Neuron (in vitro differentiated cells): ENCODE results near the gene SAMHD1.
"Not testable (repeated sequence)": the region's sequence is repeated elsewhere in the genome, so short reads cannot be mapped to it uniquely, and the experiment has no call there.

Experiments used
- H2AFZ ChIP-seq: one replicate; pipeline ENCODE4 v1.6.1; 2013; ENCODE audit warnings: low read depth, mild to moderate bottlenecking, inconsistent platforms, low read length, moderate library complexity
- H3K27me3 ChIP-seq: one replicate; pipeline ENCODE4 v1.6.1; 2013; ENCODE audit warnings: low read length; ENCODE audit not compliant: insufficient read depth
- H3K36me3 ChIP-seq: one replicate; pipeline ENCODE4 v1.6.1; 2013; ENCODE audit warnings: low read length; ENCODE audit not compliant: insufficient read depth
- H3K4me1 ChIP-seq: one replicate; pipeline ENCODE4 v1.6.1; 2013; ENCODE audit warnings: low read length; ENCODE audit not compliant: insufficient read depth
- H3K4me3 ChIP-seq: 2 replicates; pipeline ENCODE4 v1.5.1; 2013; ENCODE audit warnings: mild to moderate bottlenecking, low read length, moderate library complexity
- H3K9me3 ChIP-seq: one replicate; pipeline ENCODE4 v1.6.1; 2013; ENCODE audit warnings: low read length

SAMHD1 gene

DNA sequence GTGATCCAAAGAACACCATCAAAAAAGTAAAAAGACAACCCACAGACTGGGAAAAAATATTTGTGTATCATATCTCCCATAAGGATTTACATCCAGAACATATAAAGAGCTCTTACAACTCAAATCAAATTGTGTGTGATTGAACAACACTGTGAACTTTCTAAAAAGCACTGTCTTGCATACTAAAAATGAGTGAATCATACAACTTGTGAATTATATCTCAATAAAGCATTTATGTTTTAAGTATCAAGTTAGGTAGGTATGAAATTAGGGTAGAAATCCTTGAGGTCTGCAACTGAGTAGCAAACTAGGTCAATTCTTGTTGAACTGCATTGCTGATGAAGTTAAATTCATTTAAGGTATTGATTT is 14.1 kb downstream of the SAMHD1 start:
- no peak overlapping the region for H3K4me3 ChIP-seq
- H3K36me3 ChIP-seq = no peaks in the 10 kb centered on the region
- no peaks in the 10 kb centered on the region for H3K27me3 ChIP-seq
- no peaks in the 10 kb centered on the region for H3K9me3 ChIP-seq
- H2AFZ ChIP-seq = no peak overlapping the region
- H3K4me1 ChIP-seq = no peaks in the 10 kb centered on the region

DNA sequence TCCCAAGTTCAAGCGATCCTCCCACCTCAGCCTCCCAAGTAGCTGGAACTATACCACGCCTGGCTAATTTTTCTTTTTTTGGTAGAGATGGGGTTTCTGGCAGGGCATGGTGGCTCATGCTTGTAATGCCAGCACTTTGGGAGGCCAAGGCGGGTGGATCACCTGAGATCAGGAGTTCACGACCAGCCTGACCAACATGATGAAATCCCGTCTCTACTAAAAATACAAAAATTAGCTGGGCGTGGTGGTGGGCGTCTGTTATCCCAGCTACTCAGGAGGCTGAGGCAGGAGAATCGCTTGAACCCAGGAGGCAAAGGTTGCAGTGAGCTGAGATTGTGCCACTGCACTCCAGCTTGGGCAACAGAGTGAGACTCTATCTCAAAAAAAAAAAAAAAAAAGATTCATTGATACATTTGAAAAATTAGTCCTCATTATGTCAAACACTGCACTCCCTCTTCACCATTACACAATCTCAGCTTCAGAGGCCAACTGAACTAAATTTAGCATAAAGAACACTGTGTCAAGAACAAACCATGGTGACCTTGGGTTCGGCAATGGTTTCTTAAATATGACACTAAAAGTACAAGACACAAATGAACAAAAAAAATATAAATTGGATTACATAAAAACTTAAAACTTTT is 14.6 kb downstream of the SAMHD1 start:
- not testable (repeated sequence) for H3K4me1 ChIP-seq, H2AFZ ChIP-seq, H3K9me3 ChIP-seq, H3K36me3 ChIP-seq, H3K27me3 ChIP-seq, H3K4me3 ChIP-seq

DNA sequence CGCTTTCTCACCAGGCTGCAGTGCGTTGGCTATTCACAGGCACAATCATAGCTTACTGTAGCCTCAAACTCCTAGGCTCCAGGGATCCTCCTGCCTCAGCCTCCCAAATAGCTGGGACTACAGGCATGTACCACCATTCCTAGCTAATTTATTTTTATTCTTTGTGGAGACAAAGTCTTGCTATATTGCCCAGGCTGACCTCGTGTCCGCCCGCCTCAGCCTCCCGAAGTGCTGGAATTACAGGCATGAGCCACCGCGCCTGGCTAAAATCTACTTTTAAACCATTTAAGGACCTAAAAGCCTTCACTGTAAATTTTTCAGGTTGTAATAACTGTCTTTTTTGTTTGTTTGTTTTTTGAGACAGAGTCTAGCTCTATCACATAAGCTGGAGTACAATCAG is 15.2 kb downstream of the SAMHD1 start:
- Histone ChIP-seq H3K36me3 (no peaks in the 10 kb centered on the region), H2AFZ (no peak overlapping the region), H3K4me1 (no peaks in the 10 kb centered on the region), H3K9me3 (no peaks in the 10 kb centered on the region), H3K4me3 (no peak overlapping the region), H3K27me3 (no peaks in the 10 kb centered on the region)

DNA sequence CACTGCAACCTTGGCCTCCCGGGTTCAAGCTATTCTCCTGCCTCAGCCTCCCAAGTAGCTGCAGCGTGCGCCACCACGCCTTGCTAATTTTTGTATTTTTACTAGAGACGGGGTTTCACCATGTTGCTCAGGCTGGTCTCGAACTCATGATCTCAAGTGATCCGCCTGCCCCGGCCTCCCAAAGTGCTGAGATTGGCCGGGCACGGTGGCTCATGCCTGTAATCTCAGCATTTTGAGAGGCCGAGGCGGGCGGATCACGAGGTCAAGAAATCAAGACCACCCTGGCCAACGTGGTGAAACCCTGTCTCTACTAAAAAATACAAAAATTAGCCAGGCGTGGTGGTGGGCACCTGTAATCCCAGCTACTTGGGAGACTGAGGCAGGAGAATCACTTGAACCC is 17.9 kb downstream of the SAMHD1 start:
- H3K4me3 ChIP-seq, H3K36me3 ChIP-seq, H3K4me1 ChIP-seq, H2AFZ ChIP-seq, H3K27me3 ChIP-seq, H3K9me3 ChIP-seq: not testable (repeated sequence)

DNA sequence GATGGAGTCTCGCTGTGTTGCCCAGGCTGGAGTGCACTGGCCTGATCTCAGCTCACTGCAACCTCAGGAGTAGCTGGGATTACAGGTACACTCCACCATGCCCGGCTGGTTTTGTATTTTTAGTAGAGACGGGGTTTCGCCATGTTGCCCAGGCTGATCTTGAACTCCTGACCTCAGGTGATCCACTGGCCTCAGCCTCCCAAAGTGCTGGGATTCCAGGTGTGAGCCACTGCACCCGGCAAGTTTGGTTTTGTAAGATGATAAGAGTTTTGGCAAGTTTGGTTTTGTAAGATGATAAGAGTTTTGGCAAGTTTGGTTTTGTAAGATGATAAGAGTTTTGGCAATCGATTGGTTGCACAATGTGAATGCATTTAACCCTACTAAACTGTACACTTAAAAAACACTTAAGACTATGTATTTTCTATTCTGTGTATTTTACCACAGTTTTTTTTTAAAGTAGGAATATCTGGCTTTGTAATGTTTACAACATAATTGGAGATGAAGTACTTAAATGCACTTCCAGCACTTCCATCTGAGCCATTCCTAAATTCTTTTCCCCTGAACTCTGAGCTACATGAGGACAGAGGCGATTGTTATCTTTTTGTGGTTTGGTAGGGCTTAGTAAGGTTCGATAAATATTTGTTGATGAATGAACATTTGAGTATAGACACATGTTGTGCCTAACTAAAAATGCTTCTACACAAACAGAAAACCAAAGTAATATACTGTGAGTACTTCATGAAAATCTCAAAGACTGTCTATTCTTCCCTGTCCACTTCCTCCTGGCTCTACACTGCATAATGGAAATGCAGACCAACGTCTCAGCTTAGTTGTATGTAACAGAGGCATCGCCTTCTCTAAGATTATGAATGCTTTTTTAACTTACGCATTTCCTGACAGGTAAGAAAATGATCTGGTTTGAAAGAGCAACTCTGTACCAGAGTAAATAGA is 18.8 kb downstream of the SAMHD1 start:
- Histone ChIP-seq H3K36me3 (no peaks in the 10 kb centered on the region), H2AFZ (no peak overlapping the region), H3K9me3 (no peaks in the 10 kb centered on the region)

DNA sequence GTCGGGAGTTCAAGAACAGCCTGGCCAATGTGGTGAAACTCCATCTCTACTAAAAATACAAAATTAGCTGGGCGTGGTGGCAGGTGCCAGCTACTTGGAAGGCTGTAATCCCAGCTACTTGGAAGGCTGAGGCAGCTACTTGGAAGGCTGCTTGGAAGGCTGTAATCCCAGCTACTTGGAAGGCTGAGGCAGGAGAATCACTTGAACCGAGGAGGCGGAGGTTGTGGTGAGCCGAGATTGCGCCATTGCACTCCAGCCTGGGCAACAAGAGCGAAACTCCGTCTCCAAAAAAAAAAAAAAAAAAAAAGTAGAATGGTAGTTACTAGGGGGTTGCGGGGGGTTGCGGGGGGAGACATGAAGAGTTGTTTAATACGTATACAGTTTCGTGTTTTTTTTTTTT is 19.4 kb downstream of the SAMHD1 start:
- H3K27me3 ChIP-seq, H3K9me3 ChIP-seq, H3K4me1 ChIP-seq, H3K36me3 ChIP-seq, H3K4me3 ChIP-seq, H2AFZ ChIP-seq: not testable (repeated sequence)

More for the DNA sequence above, 18.8 kb downstream of the SAMHD1 start:
- no peaks in the 10 kb centered on the region for H3K27me3 ChIP-seq
- H3K4me3 ChIP-seq = no peak overlapping the region
- no peaks in the 10 kb centered on the region for H3K4me1 ChIP-seq

DNA sequence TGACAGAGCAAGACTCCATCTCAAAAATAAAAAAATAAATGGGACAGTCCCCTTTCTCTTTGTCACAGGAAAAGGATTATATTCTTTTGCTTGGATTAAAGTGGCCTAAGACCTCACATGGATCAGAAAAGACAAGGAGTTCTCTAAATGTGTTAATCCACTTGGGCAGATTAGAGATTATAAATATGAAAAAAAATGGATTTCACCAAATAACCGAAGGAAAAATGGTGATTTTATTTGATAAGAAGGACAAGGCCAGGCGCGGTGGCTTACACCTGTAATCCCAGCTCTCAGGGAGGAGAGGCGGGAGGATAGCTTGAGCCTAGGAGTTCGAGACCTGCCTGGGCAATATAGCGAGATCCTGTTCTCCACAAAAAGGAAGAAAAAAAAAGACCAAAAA is 21.8 kb downstream of the SAMHD1 start:
- Histone ChIP-seq H3K9me3 (no peaks in the 10 kb centered on the region), H3K36me3 (no peaks in the 10 kb centered on the region), H3K27me3 (no peaks in the 10 kb centered on the region), H2AFZ (no peak overlapping the region), H3K4me1 (no peaks in the 10 kb centered on the region), H3K4me3 (no peak overlapping the region)

DNA sequence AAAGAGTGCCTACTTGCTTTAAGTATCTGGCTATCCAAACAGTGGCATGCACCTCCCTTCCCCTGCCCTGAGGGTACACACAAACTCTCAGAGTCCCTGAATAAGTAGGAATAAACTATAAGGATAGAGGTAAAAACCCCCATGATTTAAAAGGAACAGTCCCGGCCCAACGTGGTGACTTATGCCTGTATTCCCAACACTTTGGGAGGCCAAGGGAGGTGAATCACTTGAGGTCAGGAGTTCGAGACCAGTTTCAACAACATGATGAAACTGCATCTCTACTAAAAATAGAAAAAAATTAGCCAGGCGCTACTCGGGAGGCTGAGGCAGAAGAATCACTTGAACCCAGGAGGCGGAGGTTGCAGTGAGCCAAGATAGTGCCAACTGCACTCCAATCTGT is 22.2 kb downstream of the SAMHD1 start:
- H2AFZ ChIP-seq = no peak overlapping the region
- no peaks in the 10 kb centered on the region for H3K9me3 ChIP-seq
- H3K27me3 ChIP-seq = no peaks in the 10 kb centered on the region
- no peaks in the 10 kb centered on the region for H3K36me3 ChIP-seq
- H3K4me3 ChIP-seq = no peak overlapping the region
- no peaks in the 10 kb centered on the region for H3K4me1 ChIP-seq

DNA sequence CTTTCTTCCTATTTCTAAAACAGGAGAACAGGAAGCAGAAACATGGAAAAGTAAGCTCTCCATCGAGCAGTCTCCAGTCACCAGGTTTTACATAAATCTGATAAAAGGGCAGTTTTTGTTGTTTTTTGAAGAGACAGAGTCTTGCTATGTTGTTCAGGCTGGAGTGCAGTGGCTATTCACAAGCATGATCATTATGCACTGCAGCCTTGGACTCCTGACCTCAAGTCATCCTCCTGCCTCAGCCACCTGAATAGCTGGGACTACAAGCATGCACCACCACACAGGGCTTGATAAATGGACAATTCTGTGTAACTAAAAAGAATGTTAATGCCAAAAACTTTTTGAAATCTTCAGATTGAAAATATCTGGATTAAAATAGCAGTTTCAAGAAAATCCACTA is 23.8 kb downstream of the SAMHD1 start:
- no peaks in the 10 kb centered on the region for H3K36me3 ChIP-seq
- no peak overlapping the region for H3K4me3 ChIP-seq

DNA sequence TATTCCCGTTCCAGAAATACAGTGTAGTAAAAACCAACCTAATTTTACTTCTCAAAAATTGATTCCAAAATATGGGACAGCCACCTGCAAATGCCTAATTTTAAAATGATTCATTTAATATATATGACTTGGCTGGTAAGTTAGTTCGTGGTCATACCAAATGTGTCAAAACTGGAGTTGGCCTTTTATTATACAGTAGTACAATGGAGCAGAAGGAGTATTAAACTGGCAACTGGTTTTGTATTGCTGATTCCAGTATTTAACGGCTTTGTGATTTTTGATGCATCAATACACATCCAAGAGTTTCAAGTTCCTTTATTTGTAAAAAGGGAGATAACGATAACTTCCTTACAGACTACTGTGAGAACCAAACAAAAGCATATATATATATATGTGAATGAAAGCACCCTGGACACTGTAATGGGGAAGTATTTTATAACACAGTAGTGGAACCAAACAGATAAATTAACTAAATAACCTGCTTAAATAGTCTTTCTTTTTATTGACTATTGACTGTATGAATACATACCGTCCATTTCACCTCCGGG is 24.8 kb downstream of the SAMHD1 start:
- Histone ChIP-seq H3K27me3 (no peaks in the 10 kb centered on the region), H3K4me1 (no peaks in the 10 kb centered on the region), H2AFZ (no peak overlapping the region), H3K4me3 (no peak overlapping the region), H3K9me3 (no peaks in the 10 kb centered on the region), H3K36me3 (no peaks in the 10 kb centered on the region)

More for the DNA sequence above, 23.8 kb downstream of the SAMHD1 start:
- no peak overlapping the region for H2AFZ ChIP-seq
- H3K4me1 ChIP-seq = no peaks in the 10 kb centered on the region
- H3K27me3 ChIP-seq = no peaks in the 10 kb centered on the region
- no peaks in the 10 kb centered on the region for H3K9me3 ChIP-seq

DNA sequence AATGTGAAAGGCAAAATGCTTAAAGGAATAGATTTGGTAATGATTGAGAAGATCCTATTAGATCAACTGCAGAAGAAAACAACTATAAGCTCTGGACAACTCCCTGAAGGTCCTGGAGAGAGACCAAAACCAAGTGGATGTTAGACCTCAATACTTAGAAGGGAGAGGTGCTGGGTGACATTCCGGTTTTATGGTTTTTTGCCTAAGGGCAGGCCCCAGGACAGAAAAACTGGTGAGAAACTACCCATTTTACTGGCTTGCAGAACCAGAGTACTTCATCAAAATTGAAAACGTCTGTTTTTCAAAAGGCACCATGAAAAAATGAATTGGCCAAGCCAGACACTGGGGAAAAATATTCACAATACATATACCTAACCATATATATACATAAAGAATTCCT is 26.3 kb downstream of the SAMHD1 start:
- Histone ChIP-seq H2AFZ (no peak overlapping the region), H3K27me3 (no peaks in the 10 kb centered on the region), H3K9me3 (no peaks in the 10 kb centered on the region), H3K36me3 (no peaks in the 10 kb centered on the region), H3K4me3 (no peak overlapping the region), H3K4me1 (no peaks in the 10 kb centered on the region)

DNA sequence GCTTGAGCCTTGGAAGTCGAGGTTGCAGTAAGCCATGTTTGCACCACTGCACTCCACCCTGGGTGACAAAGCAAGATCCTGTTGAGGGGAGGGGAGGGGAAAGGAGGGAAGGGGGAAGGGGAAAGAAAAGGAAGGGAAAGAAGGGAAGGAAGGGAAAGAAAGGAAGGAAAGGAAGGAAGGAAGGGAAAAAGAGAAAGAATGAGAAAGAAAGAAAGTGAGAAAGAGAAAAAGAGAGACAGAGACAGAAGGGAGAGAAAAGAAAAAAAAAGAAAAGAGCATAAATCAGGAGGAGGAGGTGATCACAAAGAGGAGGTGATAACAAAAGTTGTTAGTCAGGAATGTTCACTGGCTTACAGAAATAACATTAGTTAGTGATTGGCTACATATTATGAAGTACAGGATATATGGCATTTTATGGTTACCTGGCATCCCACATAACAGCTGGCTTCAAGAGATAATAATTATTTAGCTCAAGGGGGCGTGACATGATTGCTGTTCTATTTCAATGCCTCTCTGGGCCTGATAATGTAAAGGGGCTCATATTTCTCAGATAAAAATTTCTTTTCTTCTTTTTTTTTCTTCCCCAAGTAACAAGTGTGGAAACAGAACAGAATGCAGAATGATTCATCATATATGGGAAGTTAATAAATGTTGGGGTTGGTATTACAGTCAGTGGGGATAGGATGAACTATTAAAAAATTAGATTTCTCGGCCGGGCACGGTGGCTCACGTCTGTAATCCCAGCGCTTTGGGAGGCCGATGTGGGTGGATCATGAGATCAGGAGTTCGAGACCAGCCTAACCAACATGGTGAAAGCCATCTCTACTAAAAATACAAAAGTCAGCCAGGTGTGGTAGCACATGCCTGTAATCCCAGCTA is 27.1 kb downstream of the SAMHD1 start:
- Histone ChIP-seq H3K9me3 (no peaks in the 10 kb centered on the region), H2AFZ (no peak overlapping the region), H3K4me3 (no peak overlapping the region), H3K27me3 (no peaks in the 10 kb centered on the region), H3K36me3 (no peaks in the 10 kb centered on the region), H3K4me1 (no peaks in the 10 kb centered on the region)

DNA sequence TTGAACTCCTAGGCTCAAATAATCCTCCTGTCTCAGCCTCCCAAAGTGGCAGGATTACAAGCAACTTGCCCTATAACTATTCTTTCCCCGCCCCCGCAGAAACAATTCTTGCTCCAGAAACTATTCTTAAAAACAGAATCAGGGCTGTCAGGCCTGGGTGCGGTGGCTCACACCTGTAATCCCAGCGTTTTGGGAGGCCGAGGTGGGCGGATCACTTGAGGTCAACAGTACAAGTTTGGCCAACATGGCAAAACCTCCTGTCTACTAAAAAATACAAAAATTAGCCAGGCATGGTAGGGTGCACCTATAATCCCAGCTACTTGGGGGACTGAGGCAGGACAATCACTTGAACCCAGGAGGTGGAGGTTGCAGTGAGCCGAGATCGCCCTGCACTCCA is 31.2 kb downstream of the SAMHD1 start:
- H3K4me1 ChIP-seq = no peaks in the 10 kb centered on the region
- H3K36me3 ChIP-seq = no peaks in the 10 kb centered on the region
- no peaks in the 10 kb centered on the region for H3K9me3 ChIP-seq
- H3K4me3 ChIP-seq = no peak overlapping the region
- no peaks in the 10 kb centered on the region for H3K27me3 ChIP-seq
- no peak overlapping the region for H2AFZ ChIP-seq
